Mononuclear cell (primary cell): Measurements from ENCODE around the gene CHRNB2. TPM values are rescaled to one million over a fixed set of nuclear protein-coding genes. Genes with fewer than 3 reads are reported as not detected.

Source experiments
- H3K27me3 ChIP-seq: 2 replicates; pipeline ENCODE4 v1.6.0; 2011; ENCODE audit warnings: low read length, control low read depth; ENCODE audit not compliant: insufficient read depth
- H3K4me1 ChIP-seq: 2 replicates; pipeline ENCODE4 v1.5.1; 2011; ENCODE audit warnings: mild to moderate bottlenecking, low read length, control low read depth; ENCODE audit not compliant: insufficient read depth
- H3K4me3 ChIP-seq: 2 replicates; pipeline ENCODE4 v1.5.1; 2011; ENCODE audit warnings: mild to moderate bottlenecking, low read length, moderate library complexity
- H3K9me3 ChIP-seq: 2 replicates; pipeline ENCODE4 v1.5.1; 2011; ENCODE audit warnings: low read depth, mild to moderate bottlenecking, control low read depth, low read length
- total RNA-seq: library from RNA; depleted of rRNA; stranded (reverse); fragments of >200 nt; gene quantifications from one replicate; pipeline ENCODE4 v1.2.3, GENCODE V29; 2012

Gene CHRNB2
- total RNA-seq, 1 donor: not detected

DNA sequence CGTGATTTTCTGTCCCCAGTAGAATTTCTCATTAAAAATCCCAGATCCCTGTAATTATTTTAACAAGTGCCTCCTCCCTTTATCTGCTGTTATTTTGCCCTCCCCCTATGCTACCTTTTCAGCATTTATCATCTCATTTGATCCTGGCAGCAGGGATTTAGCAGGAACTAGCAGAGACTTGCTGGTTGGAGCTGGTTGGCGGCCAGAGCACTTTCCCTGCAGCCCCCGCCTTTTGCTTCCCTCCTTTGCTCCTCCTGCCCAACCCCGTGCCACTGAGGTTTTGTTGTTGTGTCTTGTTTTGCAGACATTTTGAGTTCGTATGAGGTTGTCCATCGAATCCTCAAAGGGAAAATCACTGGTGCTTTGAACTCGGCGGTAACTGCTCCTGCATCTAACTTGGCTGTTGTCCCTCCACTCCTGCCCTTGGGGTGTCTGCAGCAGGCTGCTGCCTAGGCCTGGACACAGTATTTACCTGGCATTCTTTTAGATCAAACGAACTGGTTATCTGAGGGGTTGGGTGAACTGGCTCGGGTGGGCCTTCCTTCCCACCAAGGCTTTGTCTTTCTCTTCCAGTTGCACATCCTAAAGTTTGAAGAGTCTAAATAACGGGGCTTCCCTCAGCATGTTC, 20.4 kb upstream of the CHRNB2 start:
- no peaks in the 10 kb centered on the region for H3K4me1 ChIP-seq
- H3K4me3 ChIP-seq: no peak overlapping the region
- no peaks in the 10 kb centered on the region for H3K9me3 ChIP-seq
- no peaks in the 10 kb centered on the region for H3K27me3 ChIP-seq

DNA sequence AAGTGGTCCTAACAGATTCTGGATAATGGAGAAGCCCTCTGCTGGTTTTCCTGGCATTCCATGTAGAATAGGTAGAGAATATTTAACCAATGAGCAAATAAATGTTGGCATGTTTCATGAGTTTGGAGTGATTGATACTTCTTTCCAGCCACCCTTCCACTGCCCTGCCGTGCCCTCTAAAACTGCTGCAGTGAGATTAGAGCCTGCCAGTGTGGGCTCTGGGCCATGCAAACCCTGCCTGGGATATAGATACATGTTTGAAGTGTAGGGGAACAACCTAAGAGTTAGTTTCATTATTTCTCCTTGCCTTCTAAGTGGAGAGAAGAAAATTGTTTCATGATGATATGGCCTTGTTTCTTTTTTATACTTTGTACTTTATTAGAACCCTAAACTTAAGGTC, 19.6 kb upstream of the CHRNB2 start:
- Histone ChIP-seq H3K9me3 (no peaks in the 10 kb centered on the region), H3K27me3 (no peaks in the 10 kb centered on the region), H3K4me3 (no peak overlapping the region), H3K4me1 (no peaks in the 10 kb centered on the region)

DNA sequence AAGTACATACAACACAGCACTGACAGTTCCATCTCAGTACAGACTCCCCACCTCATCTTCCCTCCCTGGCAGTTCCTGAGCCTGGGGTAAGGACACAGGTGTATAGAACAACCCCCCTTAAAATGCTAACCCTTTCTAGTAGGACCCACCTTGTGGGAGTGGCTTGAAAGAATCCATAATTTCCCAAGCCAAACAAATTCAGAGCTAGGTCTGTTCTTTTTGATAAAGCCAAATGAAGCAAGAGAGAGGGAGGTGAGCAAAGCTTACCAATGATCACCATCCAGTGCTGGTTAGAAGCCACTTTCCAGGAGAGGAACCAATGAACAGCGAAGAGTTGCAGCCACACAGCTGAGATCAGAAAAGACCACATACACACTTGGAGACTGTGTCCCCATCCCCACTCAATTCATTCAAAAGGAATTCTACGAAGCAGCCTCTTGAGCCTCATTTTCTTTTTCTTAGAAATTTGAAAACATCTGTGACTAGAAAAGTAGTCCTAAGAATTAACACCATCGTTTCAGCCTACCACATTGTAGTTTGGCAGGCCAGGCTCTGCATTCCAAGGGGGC, 18.3 kb upstream of the CHRNB2 start:
- no peaks in the 10 kb centered on the region for H3K4me1 ChIP-seq
- H3K4me3 ChIP-seq: no peak overlapping the region
- no peaks in the 10 kb centered on the region for H3K9me3 ChIP-seq
- no peaks in the 10 kb centered on the region for H3K27me3 ChIP-seq

DNA sequence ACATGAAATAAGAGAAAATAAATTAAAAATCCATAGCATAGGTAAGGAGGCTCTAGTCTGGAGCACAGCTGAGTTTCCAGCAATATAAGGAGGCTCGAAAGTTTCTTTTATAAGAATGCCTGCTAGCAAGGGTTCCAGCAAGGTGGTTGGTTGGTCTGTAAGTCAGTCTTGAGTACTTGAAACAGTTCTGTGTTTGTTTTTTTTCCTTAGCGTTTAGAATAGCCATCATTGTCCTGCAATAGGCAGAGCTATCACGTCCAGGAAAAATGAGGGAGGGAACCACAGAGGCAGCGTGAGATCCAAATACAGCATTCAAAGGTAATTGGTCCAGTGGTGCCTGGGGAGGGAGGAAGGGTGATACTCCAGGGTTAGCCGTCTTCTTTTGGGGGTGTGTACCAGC, 17.5 kb upstream of the CHRNB2 start:
- Histone ChIP-seq H3K4me1 (no peaks in the 10 kb centered on the region), H3K27me3 (no peaks in the 10 kb centered on the region), H3K9me3 (no peaks in the 10 kb centered on the region), H3K4me3 (no peak overlapping the region)

DNA sequence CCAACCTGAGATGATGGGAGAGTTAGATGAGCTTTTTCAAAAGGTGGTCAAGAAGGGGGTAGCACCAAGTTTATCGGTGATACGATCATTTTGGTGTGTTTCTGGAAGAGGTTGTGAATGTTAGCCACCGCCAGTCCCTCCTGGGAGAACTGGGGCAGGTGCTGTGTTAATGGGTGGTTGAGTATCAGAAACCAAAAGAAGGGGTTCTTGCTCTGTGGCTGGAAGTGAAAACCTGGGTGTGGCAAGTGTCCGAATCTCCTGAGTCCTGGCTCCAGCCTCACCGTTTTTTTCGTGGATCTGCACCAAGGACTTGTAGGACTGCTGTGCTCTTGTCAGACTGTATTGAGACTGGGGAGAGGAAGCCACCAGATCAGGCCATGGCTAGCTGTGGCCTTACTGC, 16.9 kb upstream of the CHRNB2 start:
- H3K4me3 ChIP-seq: no peak overlapping the region
- no peaks in the 10 kb centered on the region for H3K4me1 ChIP-seq
- H3K9me3 ChIP-seq: no peaks in the 10 kb centered on the region
- H3K27me3 ChIP-seq: no peaks in the 10 kb centered on the region

DNA sequence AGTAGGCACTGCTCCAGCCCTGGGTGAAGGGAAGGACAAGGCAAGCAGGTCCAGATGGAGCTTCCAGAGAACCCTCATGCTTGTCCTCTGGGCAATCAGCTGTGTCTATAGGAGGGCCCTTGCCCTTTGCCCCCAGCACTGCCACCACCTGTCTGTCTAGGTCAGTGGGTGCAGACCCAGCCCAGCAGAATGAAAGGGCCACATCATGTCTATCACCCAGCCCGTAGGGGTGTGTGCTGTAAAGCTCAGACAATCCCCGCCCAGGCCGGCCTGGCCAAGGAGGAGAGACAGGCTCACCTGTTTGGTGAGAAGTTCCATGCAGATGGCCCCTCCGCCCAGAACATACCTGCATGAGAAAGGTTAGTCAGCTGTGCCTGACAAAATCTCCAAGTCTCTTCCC, 16.1 kb upstream of the CHRNB2 start:
- H3K27me3 ChIP-seq: no peaks in the 10 kb centered on the region
- no peaks in the 10 kb centered on the region for H3K9me3 ChIP-seq
- no peak overlapping the region for H3K4me3 ChIP-seq
- H3K4me1 ChIP-seq: peaks cover 5% of the 10 kb centered on the region

DNA sequence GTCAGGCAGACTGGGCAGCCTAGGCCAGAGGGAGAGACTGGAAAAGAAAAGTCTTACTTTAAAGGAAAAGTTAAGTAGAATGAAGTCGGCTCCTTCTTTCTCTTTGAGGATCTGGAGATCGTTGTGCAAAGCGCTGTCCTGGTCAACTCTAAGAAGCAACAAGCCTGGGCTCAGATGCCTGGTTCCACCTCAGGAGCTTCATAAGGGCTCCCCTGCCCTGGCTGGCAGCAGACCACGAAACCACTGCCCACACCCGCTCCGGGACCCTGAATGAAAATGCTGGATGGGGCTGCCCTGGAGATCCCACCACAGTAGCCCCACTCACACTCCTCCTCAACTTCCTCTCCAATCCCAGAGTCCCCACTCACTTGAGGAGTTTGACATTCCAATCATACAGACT, 15.5 kb upstream of the CHRNB2 start:
- no peaks in the 10 kb centered on the region for H3K9me3 ChIP-seq
- no peak overlapping the region for H3K4me3 ChIP-seq
- H3K4me1 ChIP-seq: peaks cover 11% of the 10 kb centered on the region
- no peaks in the 10 kb centered on the region for H3K27me3 ChIP-seq

DNA sequence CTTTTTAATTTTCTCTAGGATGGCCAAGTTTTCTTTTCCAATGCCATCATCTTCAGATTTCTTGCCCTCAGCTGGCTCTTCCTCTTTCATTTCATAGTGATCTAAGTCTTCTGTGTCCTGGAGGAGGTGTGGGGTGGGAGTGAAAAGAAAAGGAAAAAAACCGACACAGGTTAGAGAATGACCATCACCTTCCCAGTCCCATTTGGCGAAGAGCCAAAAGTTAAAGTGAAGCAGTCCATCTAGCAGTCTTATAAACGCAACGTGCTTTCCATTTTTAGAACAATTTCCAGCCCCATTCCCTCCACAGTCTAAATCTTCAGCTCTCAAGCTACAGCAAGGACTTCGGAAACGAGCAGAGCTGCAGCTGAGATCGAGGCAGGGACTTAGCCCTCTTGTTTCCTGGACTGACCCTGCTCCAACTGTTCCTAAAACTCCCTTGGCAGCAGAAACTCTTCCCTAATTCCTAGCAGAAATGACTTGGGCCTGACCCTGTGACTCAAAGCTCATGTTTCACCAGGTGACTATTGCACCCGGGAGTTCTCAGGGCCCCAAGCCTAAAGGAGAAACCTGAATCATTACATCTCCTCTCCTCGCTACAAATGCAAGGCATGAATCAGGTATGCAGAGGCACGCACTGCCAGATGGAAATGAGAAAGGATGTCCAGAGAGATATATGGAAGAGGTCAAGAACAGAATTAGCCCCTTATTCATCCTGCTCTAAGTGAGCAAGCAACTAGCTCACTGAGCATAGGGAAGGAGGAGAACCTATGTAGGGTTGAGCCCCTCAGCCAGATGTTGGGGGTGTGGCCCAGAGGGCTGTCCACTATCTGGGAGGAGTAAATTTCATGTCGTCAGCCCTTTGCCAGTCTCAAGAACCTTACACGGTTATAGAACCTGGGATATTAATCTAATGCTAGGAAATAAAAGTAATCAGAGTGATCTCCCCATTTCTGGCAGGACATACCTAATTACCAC, 14.2 kb upstream of the CHRNB2 start:
- Histone ChIP-seq H3K4me1 (peaks cover 20% of the 10 kb centered on the region), H3K27me3 (no peaks in the 10 kb centered on the region), H3K4me3 (no peak overlapping the region), H3K9me3 (no peaks in the 10 kb centered on the region)

DNA sequence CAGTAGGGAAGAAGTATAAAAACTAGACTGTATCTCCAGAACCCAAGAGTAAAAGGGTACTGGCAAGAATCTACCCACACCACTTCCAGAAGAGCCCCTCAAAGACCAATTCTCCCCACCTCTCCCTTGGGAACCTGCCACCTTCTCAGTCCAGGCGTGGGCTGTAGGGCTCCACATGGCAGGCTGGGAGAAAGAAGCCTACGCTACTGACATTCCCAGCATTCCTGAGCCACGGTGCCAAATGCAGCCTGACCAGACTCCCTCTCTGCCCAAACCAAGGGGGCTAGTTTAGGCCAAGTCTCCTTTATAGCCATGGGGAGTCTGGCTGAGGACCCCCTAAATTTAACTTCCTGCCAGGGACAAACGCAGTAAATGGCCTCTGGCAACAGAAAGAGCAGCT, 11.2 kb upstream of the CHRNB2 start:
- Histone ChIP-seq H3K27me3 (no peaks in the 10 kb centered on the region), H3K4me1 (peaks cover 29% of the 10 kb centered on the region), H3K9me3 (no peaks in the 10 kb centered on the region), H3K4me3 (no peak overlapping the region)

DNA sequence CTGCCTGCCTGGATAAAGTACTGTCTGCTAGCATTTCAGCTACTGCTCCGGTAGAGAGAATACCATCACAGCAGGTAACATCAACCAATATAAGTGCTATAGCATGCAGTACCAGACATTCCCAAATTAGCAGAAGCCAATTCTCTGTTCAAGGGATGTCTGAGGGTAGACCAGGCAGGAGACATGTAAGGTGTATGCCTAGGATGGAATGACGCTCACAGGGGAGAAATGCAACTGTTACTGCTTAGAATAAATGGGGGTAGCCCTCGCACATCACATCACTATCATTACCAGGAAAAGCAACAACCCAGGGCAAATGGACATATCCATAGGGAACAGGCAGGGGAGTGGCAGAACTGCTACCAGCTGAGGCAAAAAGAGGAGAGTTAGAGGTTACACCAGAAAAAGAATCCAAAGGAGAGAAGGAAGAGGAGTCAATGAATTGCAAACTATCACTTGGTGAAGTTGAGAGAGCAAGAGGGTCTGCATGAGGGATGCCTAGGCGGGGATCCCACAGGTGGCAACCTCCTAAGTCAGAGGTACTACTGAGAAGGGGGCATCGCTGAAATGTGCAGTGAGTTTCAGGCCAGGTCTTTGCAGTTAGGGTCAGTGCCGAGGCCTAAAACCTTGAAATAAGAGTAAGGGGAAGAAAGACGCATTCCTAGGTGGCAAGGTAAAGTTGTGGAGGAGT, 10.2 kb upstream of the CHRNB2 start:
- H3K4me3 ChIP-seq: peak overlapping the region; percentile 73
- H3K4me1 ChIP-seq: peaks cover 29% of the 10 kb centered on the region

DNA sequence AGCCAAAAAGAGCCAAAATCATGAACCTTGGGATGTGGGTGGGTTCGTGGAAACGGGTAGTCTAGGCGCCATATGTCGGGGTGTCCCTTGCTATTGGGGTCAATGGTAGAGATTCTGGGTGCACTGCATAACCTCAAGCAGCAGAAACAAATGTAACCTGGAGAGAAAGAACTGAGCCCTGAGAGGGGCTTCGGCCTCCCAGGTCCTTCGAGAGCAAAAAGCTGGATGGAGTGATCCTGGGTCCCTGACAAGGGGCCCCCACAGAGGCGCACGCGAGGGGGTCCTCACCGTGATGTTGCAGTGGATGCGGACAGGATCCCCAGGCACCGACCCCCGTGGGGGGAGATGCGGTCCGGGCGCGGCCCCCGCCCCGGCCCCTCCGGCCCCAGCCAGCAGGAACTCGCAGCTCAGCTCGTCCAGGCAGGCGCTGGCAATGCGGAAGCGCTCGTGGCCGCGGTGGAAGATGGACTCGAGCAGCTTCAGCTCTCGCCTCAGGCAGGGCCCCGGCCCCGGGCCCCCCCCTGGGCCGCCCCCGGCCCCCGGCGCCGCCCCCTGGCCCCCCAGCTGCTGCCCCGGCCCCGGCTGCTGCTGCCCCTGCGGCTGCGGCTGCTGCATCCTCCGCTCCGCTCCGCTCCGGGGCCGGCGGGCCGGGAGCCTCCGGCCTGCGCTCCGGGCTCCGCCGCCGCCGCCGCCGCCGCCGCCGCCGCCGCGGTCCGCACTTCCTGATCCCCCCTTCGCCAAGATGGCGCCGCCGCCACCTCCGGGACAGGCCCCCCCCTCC, 9.4 kb upstream of the CHRNB2 start, which contains the start of gene UBE2Q1:
Gene UBE2Q1, minus strand, starts transcription at position 724 of the 781 bp plus-strand sequence. Its CDS starts 109 bp downstream, at position 615.
- no peaks in the 10 kb centered on the region for H3K9me3 ChIP-seq
- H3K4me3 ChIP-seq: peak within 1 kb of the TSS; percentile 73
- H3K4me1 ChIP-seq: peaks cover 29% of the 10 kb centered on the region
- H3K27me3 ChIP-seq: no peaks in the 10 kb centered on the region

More for the DNA sequence above, 10.2 kb upstream of the CHRNB2 start:
- H3K9me3 ChIP-seq: no peaks in the 10 kb centered on the region
- H3K27me3 ChIP-seq: no peaks in the 10 kb centered on the region

DNA sequence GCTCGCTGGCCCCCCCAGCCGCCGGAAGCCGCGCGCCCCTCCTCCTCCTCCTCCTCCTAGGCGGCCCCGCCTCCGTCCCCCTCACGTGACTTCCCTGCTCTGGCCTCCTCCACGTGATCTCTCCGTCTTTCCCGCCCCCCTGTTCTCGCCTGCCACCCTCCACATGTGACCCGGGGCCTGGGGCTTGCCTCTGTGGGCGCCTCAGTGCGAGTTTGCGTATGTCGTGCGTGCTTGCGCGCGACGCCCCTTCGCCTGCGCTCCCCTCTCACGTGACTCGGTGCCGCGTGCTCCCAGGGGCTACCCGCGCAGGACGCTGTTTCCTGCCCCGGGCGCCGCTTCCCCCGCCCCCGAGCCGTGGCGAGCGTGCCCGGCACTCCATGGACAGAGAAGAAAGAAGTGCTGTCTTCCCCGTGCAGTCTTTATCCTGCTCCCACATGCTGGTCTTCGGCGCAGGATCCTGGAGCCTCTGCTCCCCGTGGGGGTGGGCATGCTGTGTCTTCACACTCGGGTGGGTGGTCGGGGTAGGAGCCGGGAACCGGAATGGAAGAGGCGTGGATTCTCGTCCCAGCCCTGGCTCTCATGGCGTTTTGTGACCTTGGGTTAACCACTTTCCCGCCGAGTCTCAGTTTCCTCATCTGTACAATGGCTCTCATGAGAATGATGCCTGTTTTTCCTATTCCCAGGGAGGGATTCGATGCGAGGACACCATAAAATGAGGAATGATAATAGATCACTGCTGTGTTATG, 8.7 kb upstream of the CHRNB2 start:
- Histone ChIP-seq H3K9me3 (no peaks in the 10 kb centered on the region), H3K27me3 (no peaks in the 10 kb centered on the region), H3K4me3 (peak overlapping the region; percentile 48), H3K4me1 (peaks cover 29% of the 10 kb centered on the region)

DNA sequence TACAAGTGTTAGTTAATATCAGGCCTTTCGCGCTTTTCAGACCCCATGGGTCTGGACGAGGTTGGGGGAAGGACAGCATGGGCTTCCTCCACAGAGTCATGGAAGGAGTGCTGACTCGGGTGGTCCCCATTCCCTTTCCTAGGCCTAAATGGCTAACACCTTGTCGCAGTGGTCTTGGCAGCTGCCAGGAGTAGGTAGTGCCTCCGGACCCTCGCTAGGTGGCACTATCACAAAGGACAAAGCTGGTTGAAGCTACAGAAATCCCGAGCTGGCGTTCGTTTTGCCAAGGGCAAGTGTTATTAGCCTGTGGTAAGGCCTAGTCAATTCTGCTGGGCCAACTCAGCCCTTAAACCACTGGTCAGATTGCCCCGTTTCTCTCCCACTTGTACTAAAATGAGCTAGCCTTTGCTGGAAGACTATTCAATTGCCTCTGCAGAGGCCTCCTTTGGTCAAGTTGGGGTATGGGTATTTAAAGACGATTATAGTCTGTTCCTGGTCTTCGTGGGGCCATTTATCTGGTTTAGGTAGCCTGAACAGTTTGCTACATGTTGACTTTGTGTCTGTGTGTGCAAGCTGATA, 8.0 kb upstream of the CHRNB2 start:
- Histone ChIP-seq H3K9me3 (no peaks in the 10 kb centered on the region), H3K4me1 (peaks cover 29% of the 10 kb centered on the region), H3K27me3 (no peaks in the 10 kb centered on the region), H3K4me3 (peak overlapping the region; percentile 48)
